ENCODE measurements around the gene TPT1.
"Not testable (repeated sequence)": the region's sequence is repeated elsewhere in the genome, so short reads cannot be mapped to it uniquely, and the experiment has no call there.

DNA sequence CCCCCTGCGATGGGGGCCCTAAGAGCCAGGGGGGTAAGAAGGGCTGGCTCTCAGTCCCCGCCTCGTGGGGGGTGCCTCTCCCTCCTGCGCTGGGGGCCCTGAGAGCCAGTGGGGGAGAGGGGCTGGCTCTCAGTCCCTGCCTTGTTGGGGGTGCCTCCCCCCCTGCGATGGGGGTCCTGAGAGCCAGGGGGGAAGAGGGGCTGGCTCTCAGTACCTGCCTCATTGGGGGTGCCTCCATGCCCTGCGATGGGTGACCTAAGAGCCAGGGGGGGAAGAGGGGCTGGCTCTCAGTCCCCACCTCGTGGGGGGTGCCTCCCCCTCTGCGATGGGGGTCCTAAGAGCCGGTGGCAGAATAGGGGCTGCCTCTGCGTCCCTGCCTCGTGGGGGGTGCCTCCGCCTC lies 36.3 kb upstream of the TPT1 start:
- TF ChIP-seq, protein P1, sequence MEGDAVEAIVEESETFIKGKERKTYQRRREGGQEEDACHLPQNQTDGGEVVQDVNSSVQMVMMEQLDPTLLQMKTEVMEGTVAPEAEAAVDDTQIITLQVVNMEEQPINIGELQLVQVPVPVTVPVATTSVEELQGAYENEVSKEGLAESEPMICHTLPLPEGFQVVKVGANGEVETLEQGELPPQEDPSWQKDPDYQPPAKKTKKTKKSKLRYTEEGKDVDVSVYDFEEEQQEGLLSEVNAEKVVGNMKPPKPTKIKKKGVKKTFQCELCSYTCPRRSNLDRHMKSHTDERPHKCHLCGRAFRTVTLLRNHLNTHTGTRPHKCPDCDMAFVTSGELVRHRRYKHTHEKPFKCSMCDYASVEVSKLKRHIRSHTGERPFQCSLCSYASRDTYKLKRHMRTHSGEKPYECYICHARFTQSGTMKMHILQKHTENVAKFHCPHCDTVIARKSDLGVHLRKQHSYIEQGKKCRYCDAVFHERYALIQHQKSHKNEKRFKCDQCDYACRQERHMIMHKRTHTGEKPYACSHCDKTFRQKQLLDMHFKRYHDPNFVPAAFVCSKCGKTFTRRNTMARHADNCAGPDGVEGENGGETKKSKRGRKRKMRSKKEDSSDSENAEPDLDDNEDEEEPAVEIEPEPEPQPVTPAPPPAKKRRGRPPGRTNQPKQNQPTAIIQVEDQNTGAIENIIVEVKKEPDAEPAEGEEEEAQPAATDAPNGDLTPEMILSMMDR (IDR thresholded peaks at IDR 0.05), result not testable (repeated sequence)
- not testable (repeated sequence) for TF ChIP-seq POLR2A (IDR thresholded peaks at IDR 0.05)
